Daoy (cell line): Measurements from ENCODE around the gene COL27A1. TPM values are rescaled to one million over a fixed set of nuclear protein-coding genes. Genes with fewer than 3 reads are reported as not detected.

Experiments
- DNase-seq: peaks from one replicate; pipeline ENCODE4 v3.0.0-alpha.2; 2015; ENCODE audit warnings: low read depth
- total RNA-seq: library from RNA; depleted of rRNA; stranded (reverse); fragments of >200 nt; shearing (Covaris generic); gene quantifications from 2 replicates; pipeline ENCODE4 v1.2.3, GENCODE V29; 2014

Gene COL27A1
- total RNA-seq, 1 experiment from 2014 or later, result 7.8 TPM

GRCh38 chr9:114247077-114247476 lies 91.7 kb downstream of the COL27A1 start:
- no peak for DNase-seq

- DNase-seq, result no peak
Measured at GRCh38 chr9:114247491-114247890, 92.2 kb downstream of the COL27A1 start.

- no peak for DNase-seq
Measured at GRCh38 chr9:114248299-114248707, 93.0 kb downstream of the COL27A1 start.

GRCh38 chr9:114249424-114250234 lies 94.3 kb downstream of the COL27A1 start:
- DNase-seq, result no peak

GRCh38 chr9:114250235-114250568 lies 94.9 kb downstream of the COL27A1 start:
- peak; percentile 21 for DNase-seq

- no peak for DNase-seq
Measured at GRCh38 chr9:114250648-114251047, 95.3 kb downstream of the COL27A1 start.

- no peak for DNase-seq
Measured at GRCh38 chr9:114252394-114252793, 97.1 kb downstream of the COL27A1 start.

GRCh38 chr9:114256827-114257328 lies 101.5 kb downstream of the COL27A1 start:
- DNase-seq, result no peak

- DNase-seq, result no peak
Measured at GRCh38 chr9:114258218-114258617, 102.9 kb downstream of the COL27A1 start.

GRCh38 chr9:114258866-114259797 lies 103.8 kb downstream of the COL27A1 start:
- no peak for DNase-seq

GRCh38 chr9:114259798-114260523 lies 104.6 kb downstream of the COL27A1 start:
- no peak for DNase-seq

- DNase-seq, result no peak
Measured at GRCh38 chr9:114261026-114261425, 105.7 kb downstream of the COL27A1 start.

- no peak for DNase-seq
Measured at GRCh38 chr9:114261987-114262386, 106.7 kb downstream of the COL27A1 start.

- DNase-seq, result no peak
Measured at GRCh38 chr9:114263853-114264510, 108.6 kb downstream of the COL27A1 start.

GRCh38 chr9:114264806-114265550 lies 109.6 kb downstream of the COL27A1 start:
- no peak for DNase-seq

- no peak for DNase-seq
Measured at GRCh38 chr9:114266969-114267368, 111.6 kb downstream of the COL27A1 start.

GRCh38 chr9:114269023-114269422 lies 113.7 kb downstream of the COL27A1 start:
- DNase-seq, result no peak

- no peak for DNase-seq
Measured at GRCh38 chr9:114270120-114270975, 115.0 kb downstream of the COL27A1 start.
